ENCODE results near the gene PRKAA1.

PRKAA1 gene

GRCh38 chr5:40784916-40785315 is 13.3 kb downstream of the PRKAA1 start:
- no peak for TF ChIP-seq CTCF (IDR thresholded peaks at IDR 0.05; ENCODE audit: low read depth, low read length, missing control alignments)
- no peak for DNase-seq (ENCODE audit: extremely low read depth, low read depth)

GRCh38 chr5:40784027-40784653 is 14.0 kb downstream of the PRKAA1 start:
- no peak for TF ChIP-seq CTCF (IDR thresholded peaks at IDR 0.05; ENCODE audit: low read depth, low read length, missing control alignments)
- DNase-seq (ENCODE audit: extremely low read depth, low read depth): no peak
- H3K4me3 ChIP-seq (replicated peaks; ENCODE audit: low read depth, low read length): no peak overlapping the region

More at GRCh38 chr5:40784916-40785315, 13.3 kb downstream of the PRKAA1 start:
- no peak overlapping the region for H3K4me3 ChIP-seq (replicated peaks; ENCODE audit: low read depth, low read length)

DNA sequence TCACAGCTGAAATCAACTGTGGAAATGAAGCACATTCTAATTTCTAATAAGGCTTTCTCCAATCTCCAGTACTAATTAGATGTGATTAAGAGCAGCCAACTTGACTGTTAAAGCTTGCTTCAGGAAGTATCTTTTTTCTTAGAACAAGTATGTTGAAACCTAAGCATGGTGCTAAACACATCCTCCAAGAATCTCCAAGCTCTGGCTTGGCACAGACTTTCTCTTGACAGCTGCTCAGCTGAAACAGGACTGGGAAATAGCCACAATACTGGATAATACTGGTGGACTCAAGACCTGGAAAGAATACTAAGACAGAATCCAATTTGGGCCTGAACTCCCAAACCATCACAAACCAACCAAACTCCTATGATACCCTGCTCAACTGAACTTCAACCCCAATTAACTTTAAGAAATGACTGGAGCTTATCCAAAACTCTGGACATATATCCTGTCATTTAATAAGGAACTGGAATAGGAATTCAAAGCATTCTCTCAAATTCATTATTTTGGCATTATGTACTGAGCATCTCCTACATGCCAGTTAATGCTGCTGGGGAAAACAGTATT is 16.2 kb downstream of the PRKAA1 start:
- TF ChIP-seq CTCF (IDR thresholded peaks at IDR 0.05; ENCODE audit: low read depth, low read length, missing control alignments): no peak
- DNase-seq (ENCODE audit: extremely low read depth, low read depth): no peak
- no peak overlapping the region for H3K4me3 ChIP-seq (replicated peaks; ENCODE audit: low read depth, low read length)

- no peak overlapping the region for H3K4me3 ChIP-seq (replicated peaks; ENCODE audit: low read depth, low read length)
- no peak for DNase-seq (ENCODE audit: extremely low read depth, low read depth)
- no peak for TF ChIP-seq CTCF (IDR thresholded peaks at IDR 0.05; ENCODE audit: low read depth, low read length, missing control alignments)
These were observed 17.3 kb downstream of the PRKAA1 start for GRCh38 chr5:40780858-40781257.

DNA sequence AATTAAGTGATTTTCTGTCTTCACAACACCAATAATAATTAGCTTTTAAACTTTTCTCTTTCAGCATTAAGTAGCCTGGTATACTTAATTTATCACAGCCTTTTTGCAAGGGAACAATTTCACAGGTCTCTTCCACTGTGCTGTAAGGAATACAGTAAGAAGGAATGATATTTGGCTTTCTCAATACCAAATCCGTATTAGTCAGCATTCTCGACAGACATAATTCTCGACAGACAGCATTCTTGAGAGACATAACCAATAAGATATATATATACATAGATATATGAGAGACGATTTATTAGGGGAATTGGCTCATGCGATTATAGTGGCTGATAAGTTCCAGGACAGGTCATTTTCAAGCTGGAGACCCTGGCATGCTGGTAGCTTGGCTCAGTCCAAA is 18.0 kb downstream of the PRKAA1 start:
- TF ChIP-seq CTCF (IDR thresholded peaks at IDR 0.05; ENCODE audit: low read depth, low read length, missing control alignments): no peak
- no peak for DNase-seq (ENCODE audit: extremely low read depth, low read depth)
- no peak overlapping the region for H3K4me3 ChIP-seq (replicated peaks; ENCODE audit: low read depth, low read length)

DNA sequence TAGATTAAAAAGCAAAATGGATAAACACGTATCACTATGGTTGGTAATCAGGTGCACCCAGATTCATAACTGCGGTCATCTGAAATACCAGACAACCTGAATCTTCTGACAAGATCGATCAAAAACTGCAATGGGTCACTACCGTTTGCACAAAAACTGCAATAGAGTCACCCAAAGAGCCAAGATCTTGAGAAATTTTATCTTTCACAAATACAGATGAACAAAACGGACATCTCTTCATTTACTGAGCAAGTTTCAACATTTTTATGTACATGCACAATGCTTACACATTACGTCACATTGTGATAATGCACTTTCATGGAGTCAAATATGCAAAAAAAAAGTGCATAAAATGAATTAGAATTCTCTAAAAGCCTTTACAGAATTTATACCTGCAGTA is 18.6 kb downstream of the PRKAA1 start:
- DNase-seq (ENCODE audit: extremely low read depth, low read depth): no peak
- H3K4me3 ChIP-seq (replicated peaks; ENCODE audit: low read depth, low read length): no peak overlapping the region
- no peak for TF ChIP-seq CTCF (IDR thresholded peaks at IDR 0.05; ENCODE audit: low read depth, low read length, missing control alignments)

DNA sequence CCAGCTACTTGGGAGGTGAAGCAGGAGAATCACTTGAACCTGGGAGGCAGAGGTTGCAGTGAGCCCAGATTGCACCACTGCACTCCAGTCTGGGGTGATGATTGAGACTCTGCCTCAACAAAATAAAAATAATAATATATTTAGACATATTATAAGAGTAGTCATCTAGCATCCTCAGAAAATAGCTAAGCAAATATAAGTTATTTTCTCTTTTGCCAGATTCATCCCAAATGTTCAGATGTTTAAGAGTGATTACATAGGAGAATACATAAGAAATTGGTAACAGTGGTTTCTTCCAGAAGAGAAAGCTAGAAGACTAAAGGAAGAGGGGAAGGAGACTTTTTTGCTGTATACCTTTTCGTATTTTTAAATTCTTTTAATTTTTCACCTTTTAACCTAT is 20.0 kb downstream of the PRKAA1 start:
- TF ChIP-seq CTCF (IDR thresholded peaks at IDR 0.05; ENCODE audit: low read depth, low read length, missing control alignments): no peak
- no peak overlapping the region for H3K4me3 ChIP-seq (replicated peaks; ENCODE audit: low read depth, low read length)
- no peak for DNase-seq (ENCODE audit: extremely low read depth, low read depth)

All from HFF-Myc (cell line).